GM12878 (cell line): ENCODE data around the gene NKAIN2. TPM values are rescaled to one million over a fixed set of nuclear protein-coding genes. Genes with fewer than 3 reads are reported as not detected.

Experiments
- ATAC-seq: fragments of 200-7000 bp; cut with Tn5 transposase; 3 replicates; pipeline ENCODE4 v1.9.1; 2020; ENCODE audit warnings: mild to moderate bottlenecking, moderate library complexity
- BruUV-seq: library from RNA; stranded (reverse); fragments of 400-500 nt; replicated peaks from 2 replicates; lab custom pipeline; 2021; lab: Mats Ljungman, UMichigan
- CTCF ChIA-PET: fragments of 300-600 bp; sonication (Branson Sonifier 250); formaldehyde crosslinking; extraction: SDS; loops from one replicate; lab custom pipeline; 2021; ENCODE audit warnings: inconsistent platforms; lab: Yijun Ruan, JAX
- POLR2A ChIA-PET: fragments of 350-600 bp; formaldehyde crosslinking; extraction: SDS; loops from one replicate; lab custom pipeline; 2021; ENCODE audit warnings: inconsistent platforms; lab: Charles Lee
- RAD21 ChIA-PET: fragments of 300-600 bp; sonication (Branson Sonifier 250); formaldehyde crosslinking; loops from one replicate; lab custom pipeline; 2023; ENCODE audit warnings: antibody characterized with exemption; ENCODE audit not compliant: unreplicated experiment; lab: Charles Lee
- SMC1A ChIA-PET: fragments of 300-600 bp; sonication (Branson Sonifier 250); formaldehyde crosslinking; loops from one replicate; lab custom pipeline; 2023; ENCODE audit not compliant: unreplicated experiment, uncharacterized antibody; lab: Charles Lee
- DNase-seq: peaks from one replicate; pipeline ENCODE4 v3.0.0-alpha.2; 2011; ENCODE audit warnings: low read depth, low spot score
- FAIRE-seq: peaks from 3 replicates; lab custom pipeline; 2011; peaks lifted over from hg19 to GRCh38; lab: Jason Lieb, UNC
- H2AFZ ChIP-seq: 2 replicates; pipeline ENCODE4 v1.6.0; 2011; ENCODE audit warnings: low read depth, low read length, control low read depth; ENCODE audit not compliant: control insufficient read depth
- H3K27ac ChIP-seq: 2 replicates; pipeline ENCODE4 v1.5.1; 2011; ENCODE audit warnings: control low read depth; ENCODE audit not compliant: control insufficient read depth, insufficient read depth
- H3K27me3 ChIP-seq, 2 experiments: replicated peaks in 1 of 2; 2 replicates each; pipeline versions ENCODE4 v1.6.0 to v1.6.1; 2011; ENCODE audit warnings: low read length in 1 of 2; ENCODE audit not compliant: control insufficient read depth in 2 of 2, insufficient read depth in 2 of 2
- H3K36me3 ChIP-seq, 2 experiments: 2 replicates each; pipeline ENCODE4 v1.5.1; 2011; ENCODE audit warnings: low read length in 1 of 2; ENCODE audit not compliant: control insufficient read depth in 2 of 2, insufficient read depth in 2 of 2
- H3K4me1 ChIP-seq: 2 replicates; pipeline ENCODE4 v1.6.1; 2011; ENCODE audit warnings: mild to moderate bottlenecking, low read length, moderate library complexity, mixed read lengths; ENCODE audit not compliant: control insufficient read depth, insufficient read depth
- H3K4me2 ChIP-seq: 2 replicates; pipeline ENCODE4 v1.6.0; 2011; ENCODE audit warnings: control low read depth; ENCODE audit not compliant: control insufficient read depth, insufficient read depth
- H3K4me3 ChIP-seq: fragments of 200-600 bp; sonication (generic); 2 replicates; pipeline ENCODE4 v1.5.1; 2016
- H3K79me2 ChIP-seq: 2 replicates; pipeline ENCODE4 v1.6.0; 2011; ENCODE audit warnings: low read length; ENCODE audit not compliant: control insufficient read depth, insufficient read depth
- H3K9ac ChIP-seq: 2 replicates; pipeline ENCODE4 v1.8.0; 2011; ENCODE audit warnings: low read length, control low read depth, mixed read lengths; ENCODE audit not compliant: control insufficient read depth, insufficient read depth
- H3K9me3 ChIP-seq: replicated peaks from 3 replicates; pipeline ENCODE4 v1.5.1; 2011; ENCODE audit warnings: mild to moderate bottlenecking, low read length; ENCODE audit not compliant: control insufficient read depth, insufficient read depth
- H4K20me1 ChIP-seq: 2 replicates; pipeline ENCODE4 v1.6.0; 2011; ENCODE audit not compliant: control insufficient read depth, insufficient read depth
- CBX5 ChIP-seq: sonication (generic); IDR thresholded peaks from 2 replicates; pipeline ENCODE4 v1.6.1; 2016; ENCODE audit warnings: low read depth, moderate library complexity, mild to moderate bottlenecking, inconsistent platforms
- DPF2 ChIP-seq: fragments of 450-650 bp; IDR thresholded peaks from 2 replicates; pipeline ENCODE4 v1.6.1; 2017; ENCODE audit warnings: mild to moderate bottlenecking
- FOXK2 ChIP-seq: fragments of 450-650 bp; IDR thresholded peaks from 2 replicates; pipeline ENCODE4 v1.6.1; 2017; ENCODE audit warnings: mild to moderate bottlenecking, moderate library complexity
- FOXM1 ChIP-seq: IDR thresholded peaks from 2 replicates; pipeline ENCODE4 v1.6.1; 2012; ENCODE audit warnings: low read depth, mild to moderate bottlenecking, inconsistent platforms, low read length, moderate library complexity
- GATAD2B ChIP-seq: fragments of 450-650 bp; conservative IDR thresholded peaks from 2 replicates; pipeline ENCODE4 v1.6.1; 2017; ENCODE audit warnings: low read depth, mild to moderate bottlenecking, moderate library complexity
- HDAC2 ChIP-seq: fragments of 200-600 bp; sonication (generic); IDR thresholded peaks from 2 replicates; pipeline ENCODE4 v1.6.1; 2017
- HDAC6 ChIP-seq: fragments of 200-600 bp; sonication (generic); IDR thresholded peaks from one replicate; pipeline ENCODE4 v1.8.0; 2017; ENCODE audit warnings: antibody characterized with exemption; ENCODE audit not compliant: unreplicated experiment
- JUND ChIP-seq: IDR thresholded peaks from 2 replicates; pipeline ENCODE4 v1.6.1; 2012; ENCODE audit warnings: low read depth, mild to moderate bottlenecking, low read length, improper control_type of control experiment, moderate library complexity
- MXI1 ChIP-seq: fragments of 150-350 bp; IDR thresholded peaks from 2 replicates; pipeline ENCODE4 v1.6.1; 2011; ENCODE audit warnings: low read depth, mild to moderate bottlenecking, inconsistent platforms, low read length, improper control_type of control experiment
- MYB ChIP-seq: fragments of 150-350 bp; IDR thresholded peaks from 2 replicates; pipeline ENCODE4 v1.6.1; 2014; ENCODE audit warnings: mild to moderate bottlenecking, low read depth, low read length, borderline replicate concordance
- NR2F1 ChIP-seq: fragments of 450-650 bp; conservative IDR thresholded peaks from 2 replicates; pipeline ENCODE4 v1.6.1; 2017; ENCODE audit warnings: mild to moderate bottlenecking
- NRF1 ChIP-seq: conservative IDR thresholded peaks from 2 replicates; pipeline ENCODE4 v1.6.1; 2011; ENCODE audit warnings: mild to moderate bottlenecking, low read depth, low read length, improper control_type of control experiment
- POLR2AphosphoS5 ChIP-seq: IDR thresholded peaks from 2 replicates; pipeline ENCODE4 v1.6.1; 2011; ENCODE audit warnings: mild to moderate bottlenecking, low read length, inconsistent platforms
- TBL1XR1 ChIP-seq: IDR thresholded peaks from 2 replicates; pipeline ENCODE4 v1.6.1; 2012; ENCODE audit warnings: low read depth, low read length, improper control_type of control experiment
- WRNIP1 ChIP-seq: IDR thresholded peaks from 2 replicates; pipeline ENCODE4 v1.6.1; 2011; ENCODE audit warnings: low read depth, low read length, improper control_type of control experiment, borderline replicate concordance
- ZSCAN29 ChIP-seq: fragments of 450-650 bp; IDR thresholded peaks from 2 replicates; pipeline ENCODE4 v1.6.1; 2017; ENCODE audit warnings: mild to moderate bottlenecking, moderate library complexity
- WGBS: methylation state at CpG from one replicate; pipeline ENCODE4 v1.1.6; 2016; ENCODE audit warnings: low lambda C conversion rate; ENCODE audit not compliant: insufficient replicate concordance, insufficient coverage; ENCODE audit errors: missing lambda C conversion rate; 5-methylcytosine and 5-hydroxymethylcytosine counted together
- in situ Hi-C: fragments of 300-500 bp; cut with MboI; formaldehyde crosslinking; loops from 9 replicates; pipeline ENCODE4 v1.14.3; 2018; ENCODE audit warnings: mixed read lengths
- intact Hi-C: fragments of 100-400 bp; cut with micrococcal nuclease; formaldehyde crosslinking; loops from one replicate; pipeline ENCODE4 v1.14.2; 2022; ENCODE audit not compliant: unreplicated experiment
- polyA plus RNA-seq, 11 experiments: library from polyadenylated mRNA; depleted of rRNA in 4 of 11; unstranded in 6 of 11; stranded (reverse) in 5 of 11; fragments of >200 nt; fragmentation: Nextera tagmentation in 4 of 11; fragmentation: Illumina TruSeq in 1 of 11; extraction: Ambion mirVana in 4 of 11; extraction: Trizol in 1 of 11; gene quantifications; 1 replicate in 1 of 11; 2 replicates in 10 of 11; pipeline versions ENCODE4 v1.2.1 to v1.2.3, GENCODE V29; 2011 to 2016; ENCODE audit warnings: inconsistent platforms in 2 of 11, missing spikeins in 2 of 11, low read depth in 1 of 11
- total RNA-seq, 4 experiments: library from RNA; depleted of rRNA in 3 of 4; stranded (reverse); fragments of >200 nt in 3 of 4; fragmentation: Illumina TruSeq in 1 of 4; extraction: Trizol in 1 of 4; gene quantifications; 2 replicates each; pipeline versions ENCODE4 v1.2.1 to v1.2.3, GENCODE V29; 2013 to 2021

The NKAIN2 gene
- total and polyA plus RNA-seq, 10 of the 15 experiments (the other 5 are each of a cell fraction or from before 2014, with no cell fraction given) = not detected

GRCh38 chr6:124479991-124480430 is 676.3 kb downstream of the NKAIN2 start:
- in situ Hi-C loops (no loop called here), intact Hi-C loops (no loop called here)
- Histone ChIP-seq H4K20me1 (no peaks in the 10 kb centered on the region), H3K4me3 (no peak overlapping the region), H3K4me2 (no peak overlapping the region), H3K36me3 (no peaks in the 10 kb centered on the region), H3K9ac (no peak overlapping the region), H3K4me1 (no peaks in the 10 kb centered on the region), H3K27ac (no peak overlapping the region), H3K27me3 (no peaks in the 10 kb centered on the region), H3K79me2 (no peaks in the 10 kb centered on the region), H3K9me3 (no peaks in the 10 kb centered on the region), H2AFZ (no peak overlapping the region)
- FAIRE-seq = no peak
- POLR2A ChIA-PET = no interaction called here
- no peak for DNase-seq
- WGBS = 0% methylated on average over 1 of the region's 1 CpG
- no TSS peak for BruUV-seq
- SMC1A ChIA-PET = no interaction called here
- CTCF ChIA-PET = no interaction called here
- RAD21 ChIA-PET = no interaction called here
- ATAC-seq = no peak
- TF ChIP-seq NRF1 (no peak), GATAD2B (no peak)

DNA sequence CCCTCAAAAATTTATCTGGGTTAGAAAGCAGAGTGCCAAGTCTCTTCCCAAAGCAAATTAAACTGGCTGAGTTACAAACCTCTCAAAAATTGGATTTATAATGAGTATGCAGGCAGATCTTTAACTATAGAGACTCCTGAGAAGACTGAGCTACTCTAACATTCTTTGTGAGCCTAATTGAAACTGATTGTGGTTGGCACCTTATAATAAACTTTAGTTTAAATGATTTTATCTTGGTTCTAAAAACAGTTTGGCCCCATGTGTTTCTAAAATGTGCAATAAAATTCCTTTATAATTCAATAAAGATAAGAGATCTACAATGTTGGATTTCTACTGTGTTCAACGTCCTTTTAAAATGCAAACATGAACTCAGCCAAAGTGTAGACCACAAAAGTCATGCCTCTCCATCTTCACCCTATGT is 678.4 kb downstream of the NKAIN2 start:
- no peaks in the 10 kb centered on the region for H3K36me3 ChIP-seq
- no peak overlapping the region for H3K27ac ChIP-seq
- in situ Hi-C loops = no loop called here
- H3K9ac ChIP-seq = no peak overlapping the region
- no peaks in the 10 kb centered on the region for H3K9me3 ChIP-seq
- H3K4me3 ChIP-seq = no peak overlapping the region
- H3K79me2 ChIP-seq = no peaks in the 10 kb centered on the region
- ChIA-PET CTCF (no interaction called here), RAD21 (no interaction called here), POLR2A (no interaction called here), SMC1A (no interaction called here)
- no peaks in the 10 kb centered on the region for H3K27me3 ChIP-seq
- no peaks in the 10 kb centered on the region for H4K20me1 ChIP-seq
- no TSS peak for BruUV-seq
- FAIRE-seq = no peak
- no peaks in the 10 kb centered on the region for H3K4me1 ChIP-seq
- no peak for TF ChIP-seq DPF2
- TF ChIP-seq HDAC6 = no peak
- TF ChIP-seq MXI1 = no peak
- no peak for TF ChIP-seq ZSCAN29
- TF ChIP-seq JUND = no peak
- TF ChIP-seq FOXM1 = no peak
- no peak for TF ChIP-seq HDAC2
- no peak for TF ChIP-seq TBL1XR1
- TF ChIP-seq MYB = no peak
- no peak for TF ChIP-seq WRNIP1
- no peak for TF ChIP-seq POLR2AphosphoS5
- TF ChIP-seq NR2F1 = no peak
- no peak for TF ChIP-seq FOXK2
- no peak for TF ChIP-seq CBX5
- TF ChIP-seq, all 136 proteins: peak for 0
- WGBS = 0% methylated on average over 1 of the region's 1 CpG
- H2AFZ ChIP-seq = no peak overlapping the region
- H3K4me2 ChIP-seq = no peak overlapping the region
- DNase-seq = no peak
- ATAC-seq = no peak
- intact Hi-C loops = no loop called here
